Type B pancreatic cell (in vitro differentiated cells): ENCODE measurements around the gene EHMT2. TPM values are rescaled to one million over a fixed set of nuclear protein-coding genes. Genes with fewer than 3 reads are reported as not detected.

ENCODE experiments used
- DNase-seq: peaks from one replicate; pipeline ENCODE4 v3.0.0; 2021; ENCODE audit warnings: mixed read lengths; ENCODE audit not compliant: unreplicated experiment; ENCODE audit errors: extremely low spot score
- H3K27ac Mint-ChIP-seq: 2 replicates; pipeline ENCODE4 v1.8.0; 2021; ENCODE audit warnings: mild to moderate bottlenecking, mixed read lengths
- H3K27me3 Mint-ChIP-seq: 2 replicates; pipeline ENCODE4 v1.8.0; 2021; ENCODE audit warnings: mixed read lengths
- H3K36me3 Mint-ChIP-seq: 2 replicates; pipeline ENCODE4 v1.8.0; 2021; ENCODE audit warnings: mixed read lengths
- H3K4me1 Mint-ChIP-seq: one replicate; pipeline ENCODE4 v1.8.0; 2021; ENCODE audit warnings: mixed read lengths; ENCODE audit not compliant: unreplicated experiment
- H3K4me3 Mint-ChIP-seq: 2 replicates; pipeline ENCODE4 v1.8.0; 2021; ENCODE audit warnings: mild to moderate bottlenecking, mixed read lengths
- H3K9me3 Mint-ChIP-seq: 2 replicates; pipeline ENCODE4 v1.8.0; 2021; ENCODE audit warnings: mixed read lengths
- total RNA-seq: library from RNA; stranded (reverse); gene quantifications from 2 replicates; pipeline ENCODE4 v1.2.1, GENCODE V29; 2021; ENCODE audit warnings: low replicate concordance
- TF ChIP-seq, protein P1 (sequence below): fragments of 200-600 bp; sonication (generic); conservative IDR thresholded peaks from 2 replicates; pipeline ENCODE4 v1.5.0; 2021; ENCODE audit warnings: antibody characterized with exemption, mild to moderate bottlenecking

Gene EHMT2
- total RNA-seq, 1 donor from 2014 or later, result 136 TPM

DNA sequence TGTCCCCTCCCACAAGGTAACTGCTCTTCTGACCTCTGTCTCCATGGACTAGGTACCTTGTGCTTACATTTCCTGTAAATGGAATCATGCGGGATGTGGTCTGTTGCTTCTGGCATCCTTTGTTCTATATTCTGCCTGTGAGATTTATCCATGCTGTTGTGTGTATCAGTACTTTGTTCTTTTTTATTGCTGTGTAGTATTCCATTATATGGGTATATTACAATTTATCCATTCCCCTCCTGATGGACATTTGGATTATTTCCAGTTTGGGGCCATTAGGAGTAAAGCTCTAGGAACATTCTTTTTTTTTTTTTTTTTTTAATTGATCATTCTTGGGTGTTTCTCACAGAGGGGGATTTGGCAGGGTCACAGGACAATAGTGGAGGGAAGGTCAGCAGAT, 33.5 kb upstream of the EHMT2 start:
- Mint-ChIP-seq H3K27me3 (peaks cover 10% of the 10 kb centered on the region), H3K27ac (no peak overlapping the region), H3K4me3 (no peak overlapping the region), H3K4me1 (no peaks in the 10 kb centered on the region), H3K36me3 (no peaks in the 10 kb centered on the region), H3K9me3 (no peaks in the 10 kb centered on the region)
- TF ChIP-seq, protein P1, sequence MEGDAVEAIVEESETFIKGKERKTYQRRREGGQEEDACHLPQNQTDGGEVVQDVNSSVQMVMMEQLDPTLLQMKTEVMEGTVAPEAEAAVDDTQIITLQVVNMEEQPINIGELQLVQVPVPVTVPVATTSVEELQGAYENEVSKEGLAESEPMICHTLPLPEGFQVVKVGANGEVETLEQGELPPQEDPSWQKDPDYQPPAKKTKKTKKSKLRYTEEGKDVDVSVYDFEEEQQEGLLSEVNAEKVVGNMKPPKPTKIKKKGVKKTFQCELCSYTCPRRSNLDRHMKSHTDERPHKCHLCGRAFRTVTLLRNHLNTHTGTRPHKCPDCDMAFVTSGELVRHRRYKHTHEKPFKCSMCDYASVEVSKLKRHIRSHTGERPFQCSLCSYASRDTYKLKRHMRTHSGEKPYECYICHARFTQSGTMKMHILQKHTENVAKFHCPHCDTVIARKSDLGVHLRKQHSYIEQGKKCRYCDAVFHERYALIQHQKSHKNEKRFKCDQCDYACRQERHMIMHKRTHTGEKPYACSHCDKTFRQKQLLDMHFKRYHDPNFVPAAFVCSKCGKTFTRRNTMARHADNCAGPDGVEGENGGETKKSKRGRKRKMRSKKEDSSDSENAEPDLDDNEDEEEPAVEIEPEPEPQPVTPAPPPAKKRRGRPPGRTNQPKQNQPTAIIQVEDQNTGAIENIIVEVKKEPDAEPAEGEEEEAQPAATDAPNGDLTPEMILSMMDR, result no peak
- no peak for DNase-seq

DNA sequence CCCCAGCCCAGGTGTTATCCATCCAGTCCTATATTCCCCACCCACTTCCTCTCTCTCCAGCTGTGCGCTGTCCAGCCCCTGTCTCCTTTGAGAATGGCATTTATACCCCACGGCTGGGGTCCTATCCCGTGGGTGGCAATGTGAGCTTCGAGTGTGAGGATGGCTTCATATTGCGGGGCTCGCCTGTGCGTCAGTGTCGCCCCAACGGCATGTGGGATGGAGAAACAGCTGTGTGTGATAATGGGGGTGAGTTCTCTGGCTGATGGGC, 31.1 kb upstream of the EHMT2 start:
- H3K27ac Mint-ChIP-seq, result no peak overlapping the region
- H3K9me3 Mint-ChIP-seq, result no peaks in the 10 kb centered on the region
- TF ChIP-seq, protein P1, result no peak
- H3K27me3 Mint-ChIP-seq, result peaks cover 10% of the 10 kb centered on the region
- no peak overlapping the region for H3K4me3 Mint-ChIP-seq
- no peak for DNase-seq
- no peaks in the 10 kb centered on the region for H3K4me1 Mint-ChIP-seq
- H3K36me3 Mint-ChIP-seq, result no peaks in the 10 kb centered on the region

DNA sequence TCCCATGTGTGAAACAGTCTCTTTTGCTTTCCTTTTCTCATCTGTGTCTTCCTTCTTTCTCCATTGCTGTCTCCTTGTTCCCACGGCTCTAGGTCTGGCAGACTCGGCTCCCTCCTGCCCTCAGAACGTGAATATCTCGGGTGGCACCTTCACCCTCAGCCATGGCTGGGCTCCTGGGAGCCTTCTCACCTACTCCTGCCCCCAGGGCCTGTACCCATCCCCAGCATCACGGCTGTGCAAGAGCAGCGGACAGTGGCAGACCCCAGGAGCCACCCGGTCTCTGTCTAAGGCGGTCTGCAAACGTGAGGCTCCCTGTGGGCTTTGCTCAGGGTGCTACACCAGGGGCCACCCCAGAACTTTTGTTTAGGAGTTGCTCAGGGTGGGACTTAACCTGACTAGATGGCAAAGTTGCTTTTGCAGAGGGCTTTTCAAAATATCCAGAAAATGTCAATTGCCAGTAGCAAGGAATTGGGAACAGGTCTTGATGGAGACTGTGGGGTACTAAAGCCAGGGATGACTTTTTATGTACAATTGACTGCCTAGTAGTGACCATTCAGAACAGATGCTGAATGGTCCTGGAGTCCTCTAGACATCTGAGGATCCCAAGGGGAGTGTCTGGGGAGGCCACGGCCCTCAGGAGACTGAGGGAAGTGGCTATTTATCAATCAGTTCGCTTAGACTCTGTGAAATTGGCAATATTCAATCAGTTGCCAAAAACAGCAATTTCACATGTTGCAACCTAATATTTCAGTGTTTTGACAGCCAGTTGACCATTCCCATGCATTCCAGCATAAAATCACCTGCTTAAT, 30.6 kb upstream of the EHMT2 start:
- Mint-ChIP-seq H3K27ac (no peak overlapping the region), H3K4me3 (no peak overlapping the region), H3K27me3 (peaks cover 6% of the 10 kb centered on the region), H3K36me3 (no peaks in the 10 kb centered on the region), H3K9me3 (no peaks in the 10 kb centered on the region), H3K4me1 (no peaks in the 10 kb centered on the region)
- TF ChIP-seq, protein P1, result no peak
- no peak for DNase-seq

DNA sequence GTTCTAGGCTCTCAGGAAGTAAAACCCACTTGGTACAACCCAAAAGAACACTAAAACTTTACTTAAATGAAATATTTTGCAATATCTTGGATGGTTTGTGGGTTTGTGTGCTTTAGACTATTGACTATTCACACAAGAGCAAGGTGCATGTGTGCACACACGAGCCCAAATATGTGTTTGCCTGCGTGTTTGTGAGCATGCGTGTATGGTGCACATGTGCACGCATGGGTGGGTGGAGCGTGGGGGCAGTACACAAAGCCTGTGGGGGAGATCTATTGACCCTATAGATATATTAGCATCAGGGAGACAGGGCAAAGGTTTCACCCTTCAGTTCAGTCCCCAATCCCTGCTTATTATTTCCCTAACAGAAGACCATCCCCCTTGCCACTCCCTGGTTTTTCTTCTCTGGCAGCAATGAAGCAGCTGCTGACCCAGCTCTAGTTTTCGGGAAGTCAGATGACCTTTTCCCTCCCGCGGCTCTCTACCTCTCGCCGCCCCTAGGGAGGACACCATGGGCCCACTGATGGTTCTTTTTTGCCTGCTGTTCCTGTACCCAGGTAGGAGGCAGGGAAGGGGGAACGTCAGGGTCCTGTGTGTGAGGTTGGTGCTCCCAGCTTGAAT, 29.9 kb upstream of the EHMT2 start, which contains the start of gene C2:
C2 (plus strand) TSS at position 476 of the 621 bp plus-strand sequence; CDS start at position 512, 36 bp downstream.
- TF ChIP-seq, protein P1, result no peak
- DNase-seq, result no peak
- H3K4me1 Mint-ChIP-seq, result no peaks in the 10 kb centered on the region
- no peaks in the 10 kb centered on the region for H3K36me3 Mint-ChIP-seq
- H3K27ac Mint-ChIP-seq, result no peak within 1 kb of the TSS
- peaks cover 5% of the 10 kb centered on the region for H3K27me3 Mint-ChIP-seq
- no peaks in the 10 kb centered on the region for H3K9me3 Mint-ChIP-seq
- H3K4me3 Mint-ChIP-seq, result no peak within 1 kb of the TSS

DNA sequence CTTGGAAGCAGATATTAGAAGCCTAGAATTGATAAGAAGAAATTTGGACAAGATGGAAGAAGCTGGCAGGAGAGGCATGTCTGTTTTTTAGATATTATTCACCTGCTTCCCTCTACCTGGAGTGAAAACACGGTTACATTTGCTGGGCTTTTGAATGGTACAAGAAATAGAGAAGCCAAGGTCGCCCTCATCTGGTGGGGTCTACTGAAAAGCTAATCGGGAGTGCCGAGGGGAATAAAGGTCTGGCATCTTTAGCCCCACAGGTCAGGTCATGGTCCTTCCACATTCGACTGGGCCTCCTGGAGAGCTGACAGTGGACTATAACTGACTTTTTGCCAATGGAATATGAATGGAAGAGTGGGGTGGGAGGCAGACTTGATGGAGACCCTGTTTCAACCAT, 25.4 kb upstream of the EHMT2 start:
- Mint-ChIP-seq H3K36me3 (no peaks in the 10 kb centered on the region), H3K27me3 (peaks cover 4% of the 10 kb centered on the region), H3K4me3 (no peak overlapping the region), H3K4me1 (peaks cover 4% of the 10 kb centered on the region), H3K9me3 (no peaks in the 10 kb centered on the region), H3K27ac (no peak overlapping the region)
- TF ChIP-seq, protein P1, result no peak
- DNase-seq, result no peak
